ENCODE measurements around the gene MCC.

GRCh38 chr5:113194125-113194524 is 294.1 kb downstream of the MCC start:
- TF ChIP-seq EZH2 (IDR thresholded peaks at IDR 0.05; ENCODE audit: insufficient read depth, poor library complexity, severe bottlenecking) (no peak), EZH2phosphoT487 (IDR thresholded peaks at IDR 0.05; ENCODE audit: insufficient read depth, low read depth) (no peak)
